Skeletal muscle tissue (tissue), 4 donors: ENCODE results near the gene EPHA2. TPM values are rescaled to one million over a fixed set of nuclear protein-coding genes. Genes with fewer than 3 reads are reported as not detected.

ENCODE experiments used
- H3K27ac ChIP-seq: one replicate; pipeline ENCODE4 v1.7.0; 2013; ENCODE audit warnings: mild to moderate bottlenecking, low read depth, low read length, inconsistent platforms
- H3K27me3 ChIP-seq, 3 donors: one replicate each; pipeline ENCODE4 v1.7.0; 2013; ENCODE audit warnings: low read length in 3 of 3; ENCODE audit not compliant: control insufficient read depth in 3 of 3, insufficient read depth in 3 of 3
- H3K36me3 ChIP-seq, 3 donors: one replicate each; pipeline ENCODE4 v1.7.0; 2013; ENCODE audit warnings: low read length in 3 of 3; ENCODE audit not compliant: control insufficient read depth in 3 of 3, insufficient read depth in 3 of 3
- H3K4me1 ChIP-seq, 3 donors: one replicate each; pipeline ENCODE4 v1.7.0; 2013; ENCODE audit warnings: low read length in 3 of 3, mild to moderate bottlenecking in 3 of 3; ENCODE audit not compliant: control insufficient read depth in 3 of 3, insufficient read depth in 3 of 3
- H3K4me3 ChIP-seq, 3 donors: one replicate each; pipeline ENCODE4 v1.7.0; 2013; ENCODE audit warnings: low read length in 3 of 3
- H3K9ac ChIP-seq, 3 donors: one replicate each; pipeline ENCODE4 v1.7.0; 2013; ENCODE audit warnings: low read length in 3 of 3, mild to moderate bottlenecking in 3 of 3, moderate library complexity in 2 of 3, low read depth in 1 of 3
- H3K9me3 ChIP-seq, 3 donors: one replicate each; pipeline ENCODE4 v1.7.0; 2013; ENCODE audit warnings: low read length in 3 of 3; ENCODE audit not compliant: control insufficient read depth in 3 of 3
- total RNA-seq: library from RNA; depleted of rRNA; stranded (reverse); fragments of >200 nt; gene quantifications from one replicate; pipeline ENCODE4 v1.2.3, GENCODE V29; 2014
- donor health status: Osteomylitis.

The EPHA2 gene
- 5.2 TPM for total RNA-seq

- Histone ChIP-seq H3K27me3 (peaks cover 0 to 15% (median 3%) of the 10 kb centered on the region in 3 donors), H3K4me3 (peak within 1 kb of the TSS; percentile 71 to 79 (median 71)), H3K27ac (peak within 1 kb of the TSS; percentile 75), H3K9me3 (no peaks in the 10 kb centered on the region), H3K9ac (peak within 1 kb of the TSS; percentile 72 to 77 (median 74)), H3K36me3 (peaks cover 0 to 2% (median 0%) of the 10 kb centered on the region in 3 donors), H3K4me1 (peaks cover 35 to 45% (median 38%) of the 10 kb centered on the region in 3 donors)
Measured at GRCh38 chr1:16155537-16156410, at the start of gene EPHA2. EPHA2 (minus strand) TSS chr1:16156069; CDS start chr1:16155932, 137 bp downstream.

- H3K9me3 ChIP-seq: no peaks in the 10 kb centered on the region
- no peaks in the 10 kb centered on the region for H3K36me3 ChIP-seq
- H3K4me1 ChIP-seq: peaks cover 5 to 9% (median 9%) of the 10 kb centered on the region in 3 donors
- H3K4me3 ChIP-seq: no peak overlapping the region
- no peak overlapping the region for H3K27ac ChIP-seq
- H3K9ac ChIP-seq: peak overlapping the region in 1 of 3 donors; percentile 66
- peaks cover 3 to 20% (median 7%) of the 10 kb centered on the region in 3 donors for H3K27me3 ChIP-seq
Measured at GRCh38 chr1:16205334-16205671, 49.4 kb upstream of the EPHA2 start.

- Histone ChIP-seq H3K9ac (no peak overlapping the region), H3K4me3 (no peak overlapping the region)
Measured at GRCh38 chr1:16204634-16205333, 48.9 kb upstream of the EPHA2 start.

GRCh38 chr1:16204216-16204615, 48.3 kb upstream of the EPHA2 start:
- Histone ChIP-seq H3K9me3 (no peaks in the 10 kb centered on the region), H3K27me3 (peaks cover 3 to 20% (median 7%) of the 10 kb centered on the region in 3 donors), H3K4me3 (no peak overlapping the region), H3K27ac (no peak overlapping the region), H3K36me3 (no peaks in the 10 kb centered on the region), H3K4me1 (peaks cover 5 to 9% (median 9%) of the 10 kb centered on the region in 3 donors), H3K9ac (no peak overlapping the region)

More at GRCh38 chr1:16204634-16205333, 48.9 kb upstream of the EPHA2 start:
- peaks cover 5 to 9% (median 9%) of the 10 kb centered on the region in 3 donors for H3K4me1 ChIP-seq
- no peak overlapping the region for H3K27ac ChIP-seq
- no peaks in the 10 kb centered on the region for H3K36me3 ChIP-seq
- H3K27me3 ChIP-seq: peaks cover 3 to 20% (median 7%) of the 10 kb centered on the region in 3 donors
- no peaks in the 10 kb centered on the region for H3K9me3 ChIP-seq

- peaks cover 3 to 20% (median 7%) of the 10 kb centered on the region in 3 donors for H3K27me3 ChIP-seq
- H3K4me3 ChIP-seq: no peak overlapping the region
- H3K36me3 ChIP-seq: no peaks in the 10 kb centered on the region
- H3K9ac ChIP-seq: no peak overlapping the region
- peaks cover 5 to 9% (median 9%) of the 10 kb centered on the region in 3 donors for H3K4me1 ChIP-seq
- H3K9me3 ChIP-seq: no peaks in the 10 kb centered on the region
- H3K27ac ChIP-seq: no peak overlapping the region
Measured at GRCh38 chr1:16203550-16203949, 47.7 kb upstream of the EPHA2 start.

GRCh38 chr1:16202281-16203210, 46.7 kb upstream of the EPHA2 start:
- Histone ChIP-seq H3K9ac (no peak overlapping the region), H3K9me3 (no peaks in the 10 kb centered on the region), H3K27ac (no peak overlapping the region), H3K4me1 (peaks cover 5 to 9% (median 8%) of the 10 kb centered on the region in 3 donors), H3K27me3 (peaks cover 0 to 12% (median 7%) of the 10 kb centered on the region in 3 donors), H3K4me3 (no peak overlapping the region), H3K36me3 (no peaks in the 10 kb centered on the region)

- Histone ChIP-seq H3K36me3 (no peaks in the 10 kb centered on the region), H3K4me3 (no peak overlapping the region), H3K4me1 (no peaks in the 10 kb centered on the region), H3K9ac (no peak overlapping the region), H3K9me3 (no peaks in the 10 kb centered on the region), H3K27me3 (no peaks in the 10 kb centered on the region), H3K27ac (no peak overlapping the region)
Measured at GRCh38 chr1:16199700-16200099, 43.8 kb upstream of the EPHA2 start.

GRCh38 chr1:16199157-16199501, 43.3 kb upstream of the EPHA2 start:
- Histone ChIP-seq H3K9ac (no peak overlapping the region), H3K36me3 (no peaks in the 10 kb centered on the region), H3K27ac (no peak overlapping the region), H3K9me3 (no peaks in the 10 kb centered on the region), H3K4me3 (no peak overlapping the region), H3K4me1 (no peaks in the 10 kb centered on the region), H3K27me3 (no peaks in the 10 kb centered on the region)

GRCh38 chr1:16198444-16199156, 42.7 kb upstream of the EPHA2 start:
- no peaks in the 10 kb centered on the region for H3K9me3 ChIP-seq
- no peak overlapping the region for H3K4me3 ChIP-seq
- no peak overlapping the region for H3K27ac ChIP-seq
- H3K27me3 ChIP-seq: peaks cover 0 to under 1% (median 0%) of the 10 kb centered on the region in 3 donors
- no peaks in the 10 kb centered on the region for H3K4me1 ChIP-seq
- H3K9ac ChIP-seq: no peak overlapping the region
- no peaks in the 10 kb centered on the region for H3K36me3 ChIP-seq
